ENCODE data around the gene METTL9. TPM values are rescaled to one million over a fixed set of nuclear protein-coding genes. Genes with fewer than 3 reads are reported as not detected.

Gene METTL9
- total and polyA plus RNA-seq, 2 of the 13 experiments (the other 11 are each of a cell fraction or from before 2014, with no cell fraction given): 123 to 204 TPM

GRCh38 chr16:21600031-21600773, 825 bp downstream of the METTL9 start (continued):
- TF ChIP-seq, protein P1, sequence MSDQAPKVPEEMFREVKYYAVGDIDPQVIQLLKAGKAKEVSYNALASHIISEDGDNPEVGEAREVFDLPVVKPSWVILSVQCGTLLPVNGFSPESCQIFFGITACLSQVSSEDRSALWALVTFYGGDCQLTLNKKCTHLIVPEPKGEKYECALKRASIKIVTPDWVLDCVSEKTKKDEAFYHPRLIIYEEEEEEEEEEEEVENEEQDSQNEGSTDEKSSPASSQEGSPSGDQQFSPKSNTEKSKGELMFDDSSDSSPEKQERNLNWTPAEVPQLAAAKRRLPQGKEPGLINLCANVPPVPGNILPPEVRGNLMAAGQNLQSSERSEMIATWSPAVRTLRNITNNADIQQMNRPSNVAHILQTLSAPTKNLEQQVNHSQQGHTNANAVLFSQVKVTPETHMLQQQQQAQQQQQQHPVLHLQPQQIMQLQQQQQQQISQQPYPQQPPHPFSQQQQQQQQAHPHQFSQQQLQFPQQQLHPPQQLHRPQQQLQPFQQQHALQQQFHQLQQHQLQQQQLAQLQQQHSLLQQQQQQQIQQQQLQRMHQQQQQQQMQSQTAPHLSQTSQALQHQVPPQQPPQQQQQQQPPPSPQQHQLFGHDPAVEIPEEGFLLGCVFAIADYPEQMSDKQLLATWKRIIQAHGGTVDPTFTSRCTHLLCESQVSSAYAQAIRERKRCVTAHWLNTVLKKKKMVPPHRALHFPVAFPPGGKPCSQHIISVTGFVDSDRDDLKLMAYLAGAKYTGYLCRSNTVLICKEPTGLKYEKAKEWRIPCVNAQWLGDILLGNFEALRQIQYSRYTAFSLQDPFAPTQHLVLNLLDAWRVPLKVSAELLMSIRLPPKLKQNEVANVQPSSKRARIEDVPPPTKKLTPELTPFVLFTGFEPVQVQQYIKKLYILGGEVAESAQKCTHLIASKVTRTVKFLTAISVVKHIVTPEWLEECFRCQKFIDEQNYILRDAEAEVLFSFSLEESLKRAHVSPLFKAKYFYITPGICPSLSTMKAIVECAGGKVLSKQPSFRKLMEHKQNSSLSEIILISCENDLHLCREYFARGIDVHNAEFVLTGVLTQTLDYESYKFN (CRISPR knock-in tag; conservative IDR thresholded peaks at IDR 0.05): no peak
- TF ChIP-seq ZSCAN31 (CRISPR knock-in tag; IDR thresholded peaks at IDR 0.05; ENCODE audit: low read depth): no peak
- no peak for TF ChIP-seq RAD51 (IDR thresholded peaks at IDR 0.05; ENCODE audit: borderline replicate concordance)
- TF ChIP-seq ZNF160 (CRISPR knock-in tag; IDR thresholded peaks at IDR 0.05): no peak
- TF ChIP-seq, protein P2, sequence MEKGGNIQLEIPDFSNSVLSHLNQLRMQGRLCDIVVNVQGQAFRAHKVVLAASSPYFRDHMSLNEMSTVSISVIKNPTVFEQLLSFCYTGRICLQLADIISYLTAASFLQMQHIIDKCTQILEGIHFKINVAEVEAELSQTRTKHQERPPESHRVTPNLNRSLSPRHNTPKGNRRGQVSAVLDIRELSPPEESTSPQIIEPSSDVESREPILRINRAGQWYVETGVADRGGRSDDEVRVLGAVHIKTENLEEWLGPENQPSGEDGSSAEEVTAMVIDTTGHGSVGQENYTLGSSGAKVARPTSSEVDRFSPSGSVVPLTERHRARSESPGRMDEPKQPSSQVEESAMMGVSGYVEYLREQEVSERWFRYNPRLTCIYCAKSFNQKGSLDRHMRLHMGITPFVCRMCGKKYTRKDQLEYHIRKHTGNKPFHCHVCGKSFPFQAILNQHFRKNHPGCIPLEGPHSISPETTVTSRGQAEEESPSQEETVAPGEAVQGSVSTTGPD (CRISPR knock-in tag; IDR thresholded peaks at IDR 0.05): no peak
- TF ChIP-seq KDM5B (CRISPR knock-in tag; IDR thresholded peaks at IDR 0.05; ENCODE audit: borderline replicate concordance): no peak
- TF ChIP-seq MTA3 (CRISPR knock-in tag; IDR thresholded peaks at IDR 0.05): no peak
- no peak for TF ChIP-seq KAT7 (CRISPR knock-in tag; IDR thresholded peaks at IDR 0.05; ENCODE audit: borderline replicate concordance)
- no peak for TF ChIP-seq ZNF883 (CRISPR knock-in tag; IDR thresholded peaks at IDR 0.05; ENCODE audit: not compliant biosample characterization)
- no peak for TF ChIP-seq TEAD2 (CRISPR knock-in tag; IDR thresholded peaks at IDR 0.05)
- no peak for TF ChIP-seq ZNF879 (CRISPR knock-in tag; IDR thresholded peaks at IDR 0.05)
- TF ChIP-seq ZNF335 (CRISPR knock-in tag; IDR thresholded peaks at IDR 0.05): no peak
- no peak for TF ChIP-seq THAP9 (CRISPR knock-in tag; IDR thresholded peaks at IDR 0.05; ENCODE audit: borderline replicate concordance)
- no peak; the same call in 1 of the 2 replicates for TF ChIP-seq ZNF333 (CRISPR knock-in tag; IDR thresholded peaks at IDR 0.05; ENCODE audit: borderline replicate concordance)

All from HepG2 (cell line).